GM18861 (cell line): ENCODE data around the gene TBKBP1.

Experiments
- ATAC-seq: cut with Tn5 transposase; IDR thresholded peaks from one replicate; pipeline ENCODE4 v1.9.1; 2021; ENCODE audit not compliant: unreplicated experiment

The TBKBP1 gene

GRCh38 chr17:47712330-47713023 lies 18.5 kb downstream of the TBKBP1 start:
- ATAC-seq = no peak

- ATAC-seq = no peak
Observed at GRCh38 chr17:47713980-47714700, 20.2 kb downstream of the TBKBP1 start.

- ATAC-seq = no peak
Observed at GRCh38 chr17:47714773-47715396, 20.9 kb downstream of the TBKBP1 start.

GRCh38 chr17:47715669-47716325 lies 21.8 kb downstream of the TBKBP1 start:
- no peak for ATAC-seq

GRCh38 chr17:47716375-47716774 lies 22.4 kb downstream of the TBKBP1 start:
- no peak for ATAC-seq

GRCh38 chr17:47717261-47717697 lies 23.3 kb downstream of the TBKBP1 start:
- no peak for ATAC-seq

- no peak for ATAC-seq
Observed at GRCh38 chr17:47717979-47718621, 24.1 kb downstream of the TBKBP1 start.

GRCh38 chr17:47718634-47719405 lies 24.9 kb downstream of the TBKBP1 start:
- no peak for ATAC-seq

- no peak for ATAC-seq
Observed at GRCh38 chr17:47719411-47720152, 25.6 kb downstream of the TBKBP1 start.

GRCh38 chr17:47720196-47720595 lies 26.2 kb downstream of the TBKBP1 start:
- no peak for ATAC-seq

- ATAC-seq = no peak
Observed at GRCh38 chr17:47720754-47721533, 27.0 kb downstream of the TBKBP1 start.

GRCh38 chr17:47721725-47722124 lies 27.8 kb downstream of the TBKBP1 start:
- no peak for ATAC-seq

- ATAC-seq = no peak
Observed at GRCh38 chr17:47724705-47725104, 30.7 kb downstream of the TBKBP1 start.

GRCh38 chr17:47725446-47726111 lies 31.6 kb downstream of the TBKBP1 start:
- ATAC-seq = no peak

GRCh38 chr17:47726796-47727703 lies 33.1 kb downstream of the TBKBP1 start:
- no peak for ATAC-seq

GRCh38 chr17:47727704-47728036 lies 33.7 kb downstream of the TBKBP1 start:
- no peak for ATAC-seq

GRCh38 chr17:47728214-47728877 lies 34.4 kb downstream of the TBKBP1 start:
- no peak for ATAC-seq
